Hepatocyte (in vitro differentiated cells): ENCODE data around the gene CTSC. TPM values are rescaled to one million over a fixed set of nuclear protein-coding genes. Genes with fewer than 3 reads are reported as not detected.

Source experiments
- DNase-seq: peaks from one replicate; pipeline ENCODE4 v3.0.0-alpha.2; 2016; ENCODE audit warnings: low spot score
- H2AFZ ChIP-seq: fragments of 200-600 bp; sonication (generic); 2 replicates; pipeline ENCODE4 v1.6.0; 2016; ENCODE audit warnings: antibody characterized with exemption, mild to moderate bottlenecking
- H3K27ac ChIP-seq: fragments of 200-600 bp; sonication (generic); 2 replicates; pipeline ENCODE4 v1.5.1; 2016; ENCODE audit warnings: mild to moderate bottlenecking
- H3K27me3 ChIP-seq: fragments of 200-600 bp; sonication (generic); 2 replicates; pipeline ENCODE4 v1.6.1; 2016
- H3K36me3 ChIP-seq: fragments of 200-600 bp; sonication (generic); replicated peaks from 2 replicates; pipeline ENCODE4 v1.5.1; 2016; ENCODE audit warnings: low read depth; ENCODE audit not compliant: insufficient read depth
- H3K4me1 ChIP-seq: fragments of 200-600 bp; sonication (generic); 2 replicates; pipeline ENCODE4 v1.5.1; 2016; ENCODE audit warnings: mild to moderate bottlenecking, moderate library complexity; ENCODE audit not compliant: insufficient read depth
- H3K4me2 ChIP-seq: fragments of 200-600 bp; sonication (generic); 2 replicates; pipeline ENCODE4 v1.6.0; 2016
- H3K4me3 ChIP-seq: fragments of 200-600 bp; sonication (generic); 2 replicates; pipeline ENCODE4 v1.5.1; 2016; ENCODE audit warnings: mild to moderate bottlenecking
- H3K79me2 ChIP-seq: fragments of 200-600 bp; sonication (generic); 2 replicates; pipeline ENCODE4 v1.6.0; 2017; ENCODE audit warnings: mild to moderate bottlenecking
- H3K9me2 ChIP-seq: fragments of 200-600 bp; sonication (generic); replicated peaks from 2 replicates; pipeline ENCODE4 v1.6.0; 2017; ENCODE audit warnings: mild to moderate bottlenecking; ENCODE audit not compliant: insufficient read depth
- H3K9me3 ChIP-seq: fragments of 200-600 bp; sonication (generic); 2 replicates; pipeline ENCODE4 v1.5.1; 2016; ENCODE audit warnings: low read depth, mild to moderate bottlenecking
- H4K20me1 ChIP-seq: fragments of 200-600 bp; sonication (generic); 2 replicates; pipeline ENCODE4 v1.6.0; 2016; ENCODE audit warnings: mild to moderate bottlenecking; ENCODE audit not compliant: insufficient read depth, poor library complexity, severe bottlenecking
- EZH2 ChIP-seq: fragments of 200-600 bp; sonication (generic); IDR thresholded peaks from 2 replicates; pipeline ENCODE4 v1.6.1; 2016; ENCODE audit warnings: antibody characterized with exemption, mild to moderate bottlenecking, borderline replicate concordance
- EZH2phosphoT487 ChIP-seq: fragments of 200-600 bp; sonication (generic); IDR thresholded peaks from one replicate; pipeline ENCODE4 v1.6.1; 2018; ENCODE audit warnings: antibody characterized with exemption, mild to moderate bottlenecking, low read depth, moderate library complexity; ENCODE audit not compliant: unreplicated experiment, severe bottlenecking
- WGBS: methylation state at CpG from one replicate; pipeline ENCODE4 v1.1.6; 2016; ENCODE audit warnings: low lambda C conversion rate; ENCODE audit errors: missing lambda C conversion rate; 5-methylcytosine and 5-hydroxymethylcytosine counted together
- polyA plus RNA-seq: library from polyadenylated mRNA; unstranded; fragments of >200 nt; fragmentation: Nextera tagmentation; extraction: Ambion mirVana; gene quantifications from 2 replicates; pipeline ENCODE4 v1.2.1, GENCODE V29; 2016
- total RNA-seq: library from RNA; depleted of rRNA; stranded (reverse); fragments of >200 nt; gene quantifications from 2 replicates; pipeline ENCODE4 v1.2.3, GENCODE V29; 2014
- TF ChIP-seq, protein P1 (sequence below): fragments of 200-600 bp; sonication (generic); IDR thresholded peaks from 2 replicates; pipeline ENCODE4 v1.5.1; 2016; ENCODE audit warnings: antibody characterized with exemption, mild to moderate bottlenecking; ENCODE audit not compliant: poor library complexity

CTSC gene
- total and polyA plus RNA-seq, 2 experiments from 2014 or later = 178 to 187 TPM

- TF ChIP-seq EZH2phosphoT487 (no peak), EZH2 (no peak)
- TF ChIP-seq, protein P1, sequence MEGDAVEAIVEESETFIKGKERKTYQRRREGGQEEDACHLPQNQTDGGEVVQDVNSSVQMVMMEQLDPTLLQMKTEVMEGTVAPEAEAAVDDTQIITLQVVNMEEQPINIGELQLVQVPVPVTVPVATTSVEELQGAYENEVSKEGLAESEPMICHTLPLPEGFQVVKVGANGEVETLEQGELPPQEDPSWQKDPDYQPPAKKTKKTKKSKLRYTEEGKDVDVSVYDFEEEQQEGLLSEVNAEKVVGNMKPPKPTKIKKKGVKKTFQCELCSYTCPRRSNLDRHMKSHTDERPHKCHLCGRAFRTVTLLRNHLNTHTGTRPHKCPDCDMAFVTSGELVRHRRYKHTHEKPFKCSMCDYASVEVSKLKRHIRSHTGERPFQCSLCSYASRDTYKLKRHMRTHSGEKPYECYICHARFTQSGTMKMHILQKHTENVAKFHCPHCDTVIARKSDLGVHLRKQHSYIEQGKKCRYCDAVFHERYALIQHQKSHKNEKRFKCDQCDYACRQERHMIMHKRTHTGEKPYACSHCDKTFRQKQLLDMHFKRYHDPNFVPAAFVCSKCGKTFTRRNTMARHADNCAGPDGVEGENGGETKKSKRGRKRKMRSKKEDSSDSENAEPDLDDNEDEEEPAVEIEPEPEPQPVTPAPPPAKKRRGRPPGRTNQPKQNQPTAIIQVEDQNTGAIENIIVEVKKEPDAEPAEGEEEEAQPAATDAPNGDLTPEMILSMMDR = no peak
- Histone ChIP-seq H3K4me3 (no peak overlapping the region), H3K79me2 (no peaks in the 10 kb centered on the region), H3K4me1 (peaks cover 11% of the 10 kb centered on the region), H3K9me3 (no peaks in the 10 kb centered on the region), H3K27me3 (no peaks in the 10 kb centered on the region), H3K9me2 (no peaks in the 10 kb centered on the region), H3K4me2 (no peak overlapping the region), H3K36me3 (no peaks in the 10 kb centered on the region), H3K27ac (no peak overlapping the region), H4K20me1 (no peaks in the 10 kb centered on the region), H2AFZ (no peak overlapping the region)
- 58% methylated on average over 3 of the region's 3 CpGs for WGBS
- DNase-seq = no peak
Observed at GRCh38 chr11:88292171-88292843, 45.2 kb downstream of the CTSC start.

- H3K9me3 ChIP-seq = no peaks in the 10 kb centered on the region
- H3K79me2 ChIP-seq = no peaks in the 10 kb centered on the region
- peaks cover 17% of the 10 kb centered on the region for H3K4me1 ChIP-seq
- no peak overlapping the region for H2AFZ ChIP-seq
- H3K4me2 ChIP-seq = no peak overlapping the region
- H3K4me3 ChIP-seq = no peak overlapping the region
- WGBS = 97% methylated on average over 1 of the region's 1 CpG
- no peaks in the 10 kb centered on the region for H3K36me3 ChIP-seq
- no peak for DNase-seq
- no peak overlapping the region for H3K27ac ChIP-seq
- no peaks in the 10 kb centered on the region for H3K9me2 ChIP-seq
- H4K20me1 ChIP-seq = no peaks in the 10 kb centered on the region
- TF ChIP-seq EZH2 (no peak), EZH2phosphoT487 (no peak)
- TF ChIP-seq, protein P1 = no peak
- no peaks in the 10 kb centered on the region for H3K27me3 ChIP-seq
Observed at GRCh38 chr11:88288560-88288959, 49.0 kb downstream of the CTSC start.

DNA sequence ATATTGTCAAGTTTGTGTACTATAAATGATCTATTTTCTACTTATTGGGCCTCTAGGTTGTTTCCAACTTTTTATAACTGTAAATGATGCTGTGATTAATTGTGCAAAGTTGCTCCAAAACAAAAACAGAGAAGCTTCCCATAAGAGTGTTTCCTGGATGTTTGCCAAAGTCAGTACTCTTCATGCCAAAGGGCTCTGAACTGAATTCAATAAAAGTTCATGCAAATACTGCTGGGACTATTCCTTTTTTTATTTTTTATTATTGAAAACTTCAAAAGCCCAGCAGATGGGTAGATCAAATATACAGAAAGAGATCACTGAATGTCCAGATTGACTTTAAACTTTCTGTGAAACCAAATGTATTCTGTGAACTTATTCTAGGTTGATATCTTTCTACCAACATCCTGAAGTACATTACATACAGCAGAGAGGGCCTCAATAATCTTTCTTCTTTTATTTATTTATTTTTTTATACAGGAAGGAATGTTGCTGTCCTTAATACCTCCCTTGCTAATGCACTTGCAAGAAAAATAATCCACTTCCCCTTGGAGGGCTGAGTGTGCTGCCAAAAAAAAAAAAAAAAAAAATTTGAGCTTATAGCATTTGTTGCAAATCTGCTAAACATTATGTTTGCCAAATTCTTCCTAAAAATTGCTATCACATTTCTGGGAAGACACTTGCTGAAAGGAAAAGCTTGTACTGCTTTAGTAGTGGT lies 53.0 kb downstream of the CTSC start:
- Histone ChIP-seq H3K4me2 (no peak overlapping the region), H3K4me1 (peaks cover 20% of the 10 kb centered on the region), H3K79me2 (no peaks in the 10 kb centered on the region), H4K20me1 (no peaks in the 10 kb centered on the region), H3K36me3 (no peaks in the 10 kb centered on the region), H3K4me3 (no peak overlapping the region), H3K27ac (no peak overlapping the region), H3K27me3 (no peaks in the 10 kb centered on the region), H3K9me2 (no peaks in the 10 kb centered on the region), H3K9me3 (no peaks in the 10 kb centered on the region), H2AFZ (no peak overlapping the region)
- no peak for DNase-seq
- no peak for TF ChIP-seq EZH2phosphoT487
- TF ChIP-seq, protein P1 = no peak
- no peak for TF ChIP-seq EZH2
